Body of pancreas (tissue), 4 donors: ENCODE measurements around the gene NHLRC2.

Experiments
- CTCF ChIP-seq, 7 experiments: fragments of 450-650 bp in 4 of 7; fragments of 200-600 bp in 3 of 7; sonication (generic) in 3 of 7; IDR thresholded peaks; one replicate each; pipeline ENCODE4 v1.5.1; 2016 to 2019; ENCODE audit warnings: antibody characterized with exemption in 7 of 7
- POLR2A ChIP-seq, 3 donors: fragments of 450-650 bp; IDR thresholded peaks; one replicate each; pipeline ENCODE4 v1.6.1; 2016; ENCODE audit warnings: antibody characterized with exemption in 3 of 3, mild to moderate bottlenecking in 2 of 3

- TF ChIP-seq POLR2A (IDR thresholded peaks at IDR 0.05) = no peak
- TF ChIP-seq CTCF (IDR thresholded peaks at IDR 0.05) = no peak
Observed at GRCh38 chr10:113866551-113867394, 12.3 kb downstream of the NHLRC2 start.
